PFSK-1 (cell line): ENCODE results near the gene MRPL55.

ENCODE experiments used
- FOXP2 ChIP-seq: optimal IDR thresholded peaks from 2 replicates; pipeline ENCODE3; 2011; ENCODE audit warnings: borderline replicate concordance, control low read depth, inconsistent platforms; ENCODE audit not compliant: insufficient read depth; ENCODE audit errors: extremely low read length, extremely low read depth
- POLR2AphosphoS5 ChIP-seq: IDR thresholded peaks from 2 replicates; pipeline ENCODE4 v1.6.1; 2012; ENCODE audit warnings: low read depth, mild to moderate bottlenecking, control low read depth, low read length, moderate library complexity
- REST ChIP-seq, 2 experiments: IDR thresholded peaks; 2 replicates each; pipeline versions ENCODE4 v1.6.1 to v1.8.0; 2011 to 2012; ENCODE audit warnings: low read depth in 2 of 2, low read length in 2 of 2, control low read depth in 1 of 2, inconsistent platforms in 1 of 2, mild to moderate bottlenecking in 1 of 2, moderate library complexity in 1 of 2; ENCODE audit not compliant: insufficient read depth in 1 of 2
- SIN3A ChIP-seq: IDR thresholded peaks from 2 replicates; pipeline ENCODE4 v1.6.1; 2012; ENCODE audit warnings: mild to moderate bottlenecking, low read length, moderate library complexity, borderline replicate concordance; ENCODE audit not compliant: insufficient read depth
- TAF1 ChIP-seq: IDR thresholded peaks from 2 replicates; pipeline ENCODE4 v1.6.1; 2012; ENCODE audit warnings: low read length, control low read depth, borderline replicate concordance; ENCODE audit not compliant: insufficient read depth

GRCh38 chr1:228081578-228082213, 27.4 kb downstream of the MRPL55 start:
- TF ChIP-seq FOXP2 (no peak), REST (IDR thresholded peaks at IDR 0.05; ENCODE audit: insufficient read depth in 1 of 2, low read depth in 2 of 2, low read length in 2 of 2) (no peak), POLR2AphosphoS5 (no peak), TAF1 (no peak), SIN3A (no peak)
